GM10248 (cell line): ENCODE data around the gene MEN1.

Source experiments
- CTCF ChIA-PET: fragments of 300-600 bp; sonication (Branson Sonifier 250); formaldehyde crosslinking; extraction: SDS; loops from one replicate; lab custom pipeline; 2021; ENCODE audit warnings: antibody characterized with exemption; lab: Yijun Ruan, JAX
- POLR2A ChIA-PET: fragments of 350-650 bp; sonication (Branson Sonifier 250); formaldehyde crosslinking; extraction: SDS; loops from one replicate; lab custom pipeline; 2020; ENCODE audit warnings: antibody characterized with exemption; lab: Yijun Ruan, JAX
- DNase-seq: peaks from one replicate; pipeline ENCODE4 v3.0.0; 2012; ENCODE audit errors: extremely low spot score
- TF ChIP-seq, protein P1 (sequence below): IDR thresholded peaks from 2 replicates; pipeline ENCODE4 v1.5.1; 2012; ENCODE audit warnings: mild to moderate bottlenecking, low read depth; ENCODE audit errors: extremely low read depth, missing control alignments, control extremely low read depth

MEN1 gene

DNA sequence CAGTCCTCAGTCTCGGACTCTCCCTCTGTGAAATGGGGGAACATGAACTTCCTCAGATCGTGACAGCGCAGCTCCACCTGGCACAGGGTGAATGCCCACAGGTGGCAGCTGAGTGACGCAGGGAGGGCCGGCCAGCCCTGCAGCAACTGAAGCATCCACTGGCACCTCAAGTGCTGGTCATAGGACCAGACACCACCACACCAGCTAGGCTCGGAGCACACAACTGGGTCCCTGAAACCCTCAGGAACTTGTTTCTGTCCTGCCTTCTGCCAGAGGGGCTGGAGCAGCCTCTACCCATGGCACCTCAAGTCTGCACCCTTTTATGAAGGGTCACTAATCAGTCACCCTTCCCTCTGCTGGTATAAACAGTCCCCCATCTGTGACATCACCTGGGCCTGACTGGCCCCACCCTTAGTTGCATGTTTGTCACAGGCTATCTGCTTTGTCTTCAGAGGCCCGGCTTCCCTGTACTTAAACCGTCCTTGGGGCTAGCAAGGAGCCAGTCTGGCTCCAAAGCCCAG is 41.5 kb upstream of the MEN1 start:
- ChIA-PET POLR2A (interaction anchor here (1.2 to 11.9 kb wide), 6 partner anchors 8 to 65 kb away, joined by 3 to 129 read pairs (median 8); partner anchors contain the start of gene EHD1), CTCF (interaction anchor here (1.2 to 33.1 kb wide), 3 partner anchors 11 to 162 kb away, joined by 5 to 1137 read pairs (median 356); partner anchors contain the start of genes ARL2 and EHD1)
- TF ChIP-seq, protein P1, sequence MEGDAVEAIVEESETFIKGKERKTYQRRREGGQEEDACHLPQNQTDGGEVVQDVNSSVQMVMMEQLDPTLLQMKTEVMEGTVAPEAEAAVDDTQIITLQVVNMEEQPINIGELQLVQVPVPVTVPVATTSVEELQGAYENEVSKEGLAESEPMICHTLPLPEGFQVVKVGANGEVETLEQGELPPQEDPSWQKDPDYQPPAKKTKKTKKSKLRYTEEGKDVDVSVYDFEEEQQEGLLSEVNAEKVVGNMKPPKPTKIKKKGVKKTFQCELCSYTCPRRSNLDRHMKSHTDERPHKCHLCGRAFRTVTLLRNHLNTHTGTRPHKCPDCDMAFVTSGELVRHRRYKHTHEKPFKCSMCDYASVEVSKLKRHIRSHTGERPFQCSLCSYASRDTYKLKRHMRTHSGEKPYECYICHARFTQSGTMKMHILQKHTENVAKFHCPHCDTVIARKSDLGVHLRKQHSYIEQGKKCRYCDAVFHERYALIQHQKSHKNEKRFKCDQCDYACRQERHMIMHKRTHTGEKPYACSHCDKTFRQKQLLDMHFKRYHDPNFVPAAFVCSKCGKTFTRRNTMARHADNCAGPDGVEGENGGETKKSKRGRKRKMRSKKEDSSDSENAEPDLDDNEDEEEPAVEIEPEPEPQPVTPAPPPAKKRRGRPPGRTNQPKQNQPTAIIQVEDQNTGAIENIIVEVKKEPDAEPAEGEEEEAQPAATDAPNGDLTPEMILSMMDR: no peak
- DNase-seq: peak; percentile 54

DNA sequence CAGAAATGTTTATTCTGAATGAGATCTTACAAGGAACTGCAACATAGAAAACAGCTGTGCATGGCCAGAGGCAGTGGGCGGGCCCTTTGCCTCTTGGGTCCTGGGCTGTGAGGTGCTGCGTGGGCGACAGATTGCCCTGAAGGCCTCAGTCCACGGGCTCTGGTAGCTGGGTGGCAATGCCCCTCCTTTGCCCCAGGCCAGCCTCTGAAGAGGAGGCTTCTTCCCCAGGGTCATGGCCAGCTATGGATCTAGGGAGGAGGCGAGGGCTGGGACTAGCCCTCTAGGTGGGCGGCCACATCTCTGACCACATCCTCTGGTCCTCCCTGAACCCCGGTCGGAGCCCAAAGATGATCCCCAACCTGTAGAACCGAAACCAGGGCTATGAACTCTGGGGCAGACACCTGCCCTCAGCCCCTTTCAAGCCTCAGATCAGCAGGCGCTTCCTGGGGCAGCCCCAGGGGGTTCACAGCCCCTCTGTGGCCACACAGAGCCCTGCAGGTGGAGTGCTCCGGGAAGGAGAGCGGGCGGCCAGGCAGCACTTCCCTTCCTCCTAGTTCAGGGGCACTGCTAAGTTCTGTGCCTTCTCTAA is 40.7 kb upstream of the MEN1 start:
- ChIA-PET CTCF (interaction anchor here (0.8 to 33.1 kb wide), 7 partner anchors 10 to 267 kb away, joined by 3 to 1137 read pairs (median 4); partner anchors contain the start of genes ARL2 and EHD1), POLR2A (interaction anchor here (0.6 to 11.9 kb wide), 6 partner anchors 8 to 1221 kb away, joined by 3 to 129 read pairs (median 7); partner anchors contain the start of gene EHD1)
- TF ChIP-seq, protein P1: peak; percentile 44
- DNase-seq: peak; percentile 87

DNA sequence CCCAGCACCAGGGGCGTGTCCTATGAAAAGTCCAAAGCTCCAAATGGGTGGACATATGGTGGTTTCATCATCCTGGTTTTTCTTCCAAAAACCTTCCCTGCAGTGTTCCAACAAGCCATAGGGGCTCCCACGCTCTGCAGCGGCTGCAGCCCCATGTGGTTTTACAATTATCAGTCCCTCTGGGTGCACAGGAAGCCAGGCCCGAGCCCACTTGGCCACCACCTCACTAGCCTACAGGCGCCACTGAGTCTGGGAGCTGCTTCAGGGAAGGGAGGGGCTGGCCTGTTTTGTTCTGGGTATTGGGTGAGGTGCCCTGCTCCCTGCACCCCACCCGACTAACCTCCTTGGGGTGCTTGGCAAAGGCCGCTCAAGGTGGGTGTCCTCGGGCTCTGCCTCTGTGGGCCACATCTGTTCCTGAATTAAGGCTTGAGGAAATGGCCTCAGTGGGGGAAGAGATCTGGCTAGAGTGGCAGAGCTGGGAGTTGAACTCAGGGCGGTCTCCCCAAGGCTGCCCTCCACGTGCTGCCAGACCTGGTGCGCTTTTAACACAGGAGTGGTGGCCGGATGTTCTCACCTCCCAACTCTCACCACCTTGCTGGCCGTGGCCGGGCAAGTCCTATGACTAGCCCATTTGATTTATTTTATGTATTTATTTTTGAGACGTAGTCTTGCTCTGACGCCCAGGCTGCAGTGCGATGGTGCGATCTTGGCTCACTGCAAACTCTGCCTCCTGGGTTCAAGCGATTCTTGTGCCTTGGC is 39.4 kb upstream of the MEN1 start:
- POLR2A ChIA-PET: interaction anchor here (2.1 to 11.9 kb wide), 4 partner anchors 10 to 26 kb away, joined by 9 to 129 read pairs (median 22); partner anchors contain the start of gene EHD1
- TF ChIP-seq, protein P1: no peak
- no peak for DNase-seq
- CTCF ChIA-PET: interaction anchor here (1.2 to 33.1 kb wide), 11 partner anchors 13 to 480 kb away, joined by 3 to 1137 read pairs (median 6); partner anchors contain the start of genes ARL2, EHD1 and PPP2R5B

DNA sequence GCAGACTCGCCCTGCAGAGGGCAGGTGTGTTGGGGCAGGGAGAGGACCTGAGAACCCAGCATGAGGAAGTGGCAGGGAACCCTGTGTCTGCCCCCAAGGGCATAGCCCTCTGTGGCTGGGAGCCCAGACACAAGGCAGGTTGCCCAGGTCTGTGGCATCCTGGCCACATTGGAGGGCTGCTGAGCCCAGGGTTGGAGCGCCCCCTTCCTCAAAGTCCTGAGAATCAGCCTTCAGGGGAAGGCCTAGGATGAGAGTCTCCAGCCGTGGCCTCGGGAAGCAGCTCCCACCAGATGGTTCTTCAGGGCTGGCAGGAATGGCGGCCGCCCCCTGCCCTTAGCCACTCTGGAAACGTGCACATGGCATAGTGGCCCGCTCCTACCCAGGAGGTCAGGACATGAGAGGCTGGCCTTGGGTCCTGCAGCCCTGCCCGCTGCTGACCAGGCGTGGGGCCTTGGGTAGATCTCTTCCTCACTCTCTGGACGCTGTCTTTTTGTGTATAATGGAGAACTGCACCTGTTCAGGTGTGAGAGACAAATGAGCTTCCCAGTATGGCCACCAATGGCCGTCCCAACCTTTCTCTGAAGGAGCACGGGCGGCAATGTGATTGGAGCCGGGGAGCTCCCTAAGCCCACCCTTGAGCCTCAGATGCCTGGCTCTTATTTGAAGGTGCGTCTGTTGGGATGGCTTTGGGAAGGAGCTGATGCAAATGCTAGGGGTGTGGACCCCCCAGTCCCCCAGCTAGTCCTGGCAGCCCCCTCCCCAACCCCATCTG is 38.7 kb upstream of the MEN1 start:
- POLR2A ChIA-PET: interaction anchor here (0.7 to 11.9 kb wide), 4 partner anchors 16 to 38 kb away, joined by 3 to 129 read pairs (median 22); partner anchors contain the start of gene EHD1
- CTCF ChIA-PET: interaction anchor here (1.1 to 33.1 kb wide), 18 partner anchors 14 to 481 kb away, joined by 3 to 1137 read pairs (median 7); partner anchors contain the start of genes ARL2, EHD1, MAP4K2 and PPP2R5B
- TF ChIP-seq, protein P1: peak; percentile 25
- DNase-seq: no peak

DNA sequence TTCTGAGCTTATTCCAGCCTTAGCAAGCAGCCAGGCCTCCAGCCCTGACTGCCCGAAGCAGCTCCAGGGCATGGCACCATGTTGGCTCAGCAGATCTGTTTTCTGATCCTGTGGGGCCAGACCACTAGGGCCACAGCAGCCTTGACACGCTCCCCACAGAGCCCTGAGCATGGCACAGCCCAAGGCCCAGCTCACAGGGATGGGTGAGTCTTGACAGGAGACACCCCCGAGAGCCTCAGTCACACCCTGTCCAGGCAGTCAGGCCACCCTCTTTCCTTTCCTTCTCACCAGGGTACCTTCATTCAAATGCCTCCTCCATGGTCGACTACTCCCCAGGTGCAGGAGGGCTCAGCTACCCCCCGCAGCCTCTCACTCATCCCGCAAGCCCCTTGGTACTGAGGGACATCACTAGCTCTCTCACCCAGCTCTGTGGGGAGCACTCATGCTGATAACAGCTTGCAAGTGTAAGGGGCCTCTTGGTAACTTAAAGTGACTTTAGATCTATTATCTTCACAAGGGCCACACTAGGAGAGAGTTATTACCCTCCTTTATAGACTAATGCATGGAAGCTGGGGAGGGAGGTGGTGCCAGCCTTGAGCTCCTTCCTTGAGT is 38.0 kb upstream of the MEN1 start:
- TF ChIP-seq, protein P1: no peak
- POLR2A ChIA-PET: interaction anchor here (0.6 to 11.9 kb wide), 6 partner anchors 17 to 200 kb away, joined by 3 to 129 read pairs (median 6); partner anchors contain the start of genes ARL2 and EHD1
- DNase-seq: no peak
- CTCF ChIA-PET: interaction anchor here (0.7 to 33.1 kb wide), 27 partner anchors 13 to 481 kb away, joined by 3 to 1137 read pairs (median 6); partner anchors contain the start of genes ARL2, BATF2, EHD1 and MAP4K2
